Neural crest cell (in vitro differentiated cells): Measurements from ENCODE around the gene KLHL12. TPM values are rescaled to one million over a fixed set of nuclear protein-coding genes. Genes with fewer than 3 reads are reported as not detected.

Experiments used
- DNase-seq: peaks from one replicate; pipeline ENCODE4 v3.0.0; 2021; ENCODE audit warnings: low read depth, mixed read lengths, low spot score
- H3K27ac Mint-ChIP-seq: one replicate; pipeline ENCODE4 v1.8.0; 2021; ENCODE audit warnings: mild to moderate bottlenecking, mixed read lengths; ENCODE audit not compliant: unreplicated experiment
- H3K27me3 Mint-ChIP-seq: 2 replicates; pipeline ENCODE4 v1.8.0; 2021; ENCODE audit warnings: low read depth, mild to moderate bottlenecking, mixed read lengths
- H3K36me3 Mint-ChIP-seq: 2 replicates; pipeline ENCODE4 v1.8.0; 2021; ENCODE audit warnings: low read depth, mild to moderate bottlenecking, mixed read lengths
- H3K4me1 Mint-ChIP-seq: 2 replicates; pipeline ENCODE4 v1.8.0; 2021; ENCODE audit warnings: mixed read lengths
- H3K4me3 Mint-ChIP-seq: one replicate; pipeline ENCODE4 v1.8.0; 2021; ENCODE audit warnings: mild to moderate bottlenecking, mixed read lengths
- H3K9me3 Mint-ChIP-seq: 2 replicates; pipeline ENCODE4 v1.8.0; 2021; ENCODE audit warnings: mixed read lengths
- CTCF ChIP-seq: fragments of 200-600 bp; sonication (generic); conservative IDR thresholded peaks from 2 replicates; pipeline ENCODE4 v1.5.0; 2021; ENCODE audit warnings: antibody characterized with exemption, mild to moderate bottlenecking
- total RNA-seq: library from RNA; stranded (reverse); gene quantifications from 2 replicates; pipeline ENCODE4 v1.2.1, GENCODE V29; 2021

Gene KLHL12
- total RNA-seq, 1 donor from 2014 or later, result 30.6 TPM

DNA sequence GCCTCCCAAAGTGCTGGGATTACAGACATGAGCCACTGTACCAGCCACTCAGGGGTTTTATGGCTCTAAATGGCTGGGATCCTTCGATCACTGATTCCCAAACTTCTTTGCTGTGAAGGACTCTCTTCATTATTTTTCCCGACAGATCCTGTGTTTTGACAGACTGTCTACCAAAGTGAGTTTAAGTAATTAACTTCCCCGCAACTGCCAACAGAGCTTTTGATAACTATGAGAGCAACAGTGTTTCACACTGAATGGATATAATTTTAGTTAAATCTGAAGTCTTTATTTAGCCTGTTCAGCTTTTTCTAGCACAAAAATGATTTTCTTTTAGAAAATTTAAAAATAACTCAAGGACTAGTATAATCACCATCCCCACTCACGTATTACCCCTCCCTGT lies 25.5 kb downstream of the KLHL12 start:
- Mint-ChIP-seq H3K36me3 (no peaks in the 10 kb centered on the region), H3K27me3 (no peaks in the 10 kb centered on the region), H3K4me1 (no peaks in the 10 kb centered on the region), H3K4me3 (no peak overlapping the region), H3K9me3 (no peaks in the 10 kb centered on the region), H3K27ac (no peak overlapping the region)
- TF ChIP-seq CTCF, result no peak
- DNase-seq, result no peak

- H3K27me3 Mint-ChIP-seq, result no peaks in the 10 kb centered on the region
- peaks cover 16% of the 10 kb centered on the region for H3K4me1 Mint-ChIP-seq
- peaks cover 10% of the 10 kb centered on the region for H3K36me3 Mint-ChIP-seq
- no peak for DNase-seq
- no peak overlapping the region for H3K27ac Mint-ChIP-seq
- TF ChIP-seq CTCF, result no peak
- no peaks in the 10 kb centered on the region for H3K9me3 Mint-ChIP-seq
- H3K4me3 Mint-ChIP-seq, result no peak overlapping the region
Measured at GRCh38 chr1:202892501-202892900, 34.5 kb downstream of the KLHL12 start.

DNA sequence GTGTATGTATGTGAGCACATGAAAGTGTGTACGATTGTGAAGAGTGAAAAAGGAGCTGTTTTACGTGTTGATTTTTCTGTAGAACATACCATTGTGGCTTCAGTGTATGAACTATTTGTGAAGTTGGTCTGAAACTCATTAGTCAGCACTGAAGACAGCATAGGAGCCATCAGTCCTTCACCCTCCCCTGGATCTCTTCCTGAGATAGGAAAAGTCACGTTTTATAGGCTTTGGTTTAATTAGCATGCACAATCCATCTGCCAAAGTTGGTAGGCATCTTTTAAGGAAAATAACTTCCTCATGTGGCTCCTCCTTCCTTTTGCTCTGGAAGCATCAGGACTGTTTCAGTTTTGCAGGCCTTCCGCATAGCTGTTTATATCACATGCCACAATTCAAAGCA lies 36.6 kb downstream of the KLHL12 start:
- Mint-ChIP-seq H3K27me3 (no peaks in the 10 kb centered on the region), H3K4me1 (peaks cover 21% of the 10 kb centered on the region), H3K27ac (no peak overlapping the region), H3K36me3 (peaks cover 10% of the 10 kb centered on the region), H3K9me3 (no peaks in the 10 kb centered on the region), H3K4me3 (peak overlapping the region; percentile 94)
- no peak for TF ChIP-seq CTCF
- DNase-seq, result no peak

DNA sequence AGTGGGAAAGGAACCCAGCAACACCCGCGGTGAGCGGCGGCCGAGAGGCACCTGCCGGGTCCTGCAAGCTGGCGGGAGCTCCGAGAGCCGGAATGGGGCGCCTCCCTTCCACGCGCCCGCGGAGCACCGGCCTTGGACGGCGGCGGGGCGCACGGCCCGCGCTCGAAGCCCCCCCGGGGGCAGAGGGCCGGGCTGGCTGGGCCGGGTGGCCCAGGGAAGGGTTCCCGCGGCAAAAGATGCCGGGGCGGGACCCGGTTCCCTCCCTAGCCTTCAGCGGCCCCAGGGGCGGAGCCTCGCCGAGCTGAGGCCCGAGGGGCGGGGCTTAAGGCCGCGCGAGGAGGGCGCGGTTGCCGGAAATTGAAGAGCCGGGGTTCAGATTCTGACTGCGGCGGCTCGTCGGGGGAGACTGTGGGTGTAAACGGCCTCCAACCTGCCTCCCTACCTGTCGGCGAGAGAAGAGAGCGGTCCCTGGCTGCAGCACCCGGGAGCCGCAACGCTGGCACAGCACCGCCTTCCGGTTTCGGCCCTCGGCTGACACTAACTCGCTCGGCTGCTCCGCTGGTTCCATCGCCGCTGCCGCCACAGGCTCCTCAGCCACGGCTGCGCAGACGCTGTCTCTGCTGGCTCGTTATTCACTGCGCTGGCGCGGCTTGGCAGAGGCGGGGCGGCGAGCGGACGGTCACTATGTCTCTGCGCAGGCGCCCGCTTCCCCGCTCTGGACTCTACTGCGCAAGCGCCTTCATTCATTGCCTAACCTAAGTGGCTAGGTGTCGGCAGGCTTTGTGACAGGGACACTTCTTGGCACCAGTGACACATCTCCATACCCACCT lies 38.3 kb downstream of the KLHL12 start, which contains the start of gene RABIF:
TSS of gene RABIF (minus strand) at position 619 of the 830 bp plus-strand sequence. CDS start at position 568, 51 bp downstream.
- H3K27ac Mint-ChIP-seq, result peak within 1 kb of the TSS; percentile 96
- peaks cover 5% of the 10 kb centered on the region for H3K36me3 Mint-ChIP-seq
- peak within 1 kb of the TSS; percentile 95 for H3K4me3 Mint-ChIP-seq
- H3K4me1 Mint-ChIP-seq, result peaks cover 21% of the 10 kb centered on the region
- no peaks in the 10 kb centered on the region for H3K9me3 Mint-ChIP-seq
- TF ChIP-seq CTCF, result no peak
- H3K27me3 Mint-ChIP-seq, result no peaks in the 10 kb centered on the region
- DNase-seq, result peak; percentile 89

GRCh38 chr1:202888221-202888530 lies 38.9 kb downstream of the KLHL12 start:
- no peaks in the 10 kb centered on the region for H3K9me3 Mint-ChIP-seq
- no peaks in the 10 kb centered on the region for H3K27me3 Mint-ChIP-seq
- TF ChIP-seq CTCF, result no peak
- H3K36me3 Mint-ChIP-seq, result peaks cover 4% of the 10 kb centered on the region
- DNase-seq, result no peak
- peak overlapping the region; percentile 95 for H3K4me3 Mint-ChIP-seq
- peaks cover 21% of the 10 kb centered on the region for H3K4me1 Mint-ChIP-seq
- peak overlapping the region; percentile 96 for H3K27ac Mint-ChIP-seq
